HepG2 (cell line): Measurements from ENCODE around the gene DCC. TPM values are rescaled to one million over a fixed set of nuclear protein-coding genes. Genes with fewer than 3 reads are reported as not detected.

ENCODE experiments used
- ATAC-seq: fragments of 200-7000 bp; cut with Tn5 transposase; 3 replicates; pipeline ENCODE4 v1.9.1; 2020; ENCODE audit warnings: mild to moderate bottlenecking, moderate library complexity
- BruUV-seq: library from RNA; stranded (reverse); fragments of 400-500 nt; replicated peaks from 2 replicates; lab custom pipeline; 2021; lab: Mats Ljungman, UMichigan
- CTCF ChIA-PET: fragments of 300-600 bp; formaldehyde crosslinking; extraction: SDS; loops from one replicate; lab custom pipeline; 2021; ENCODE audit warnings: low total read pairs, inconsistent platforms, low intra/inter-chr PET ratio; lab: Yijun Ruan, JAX
- POLR2A ChIA-PET: fragments of 350-600 bp; sonication (Branson Sonifier 250); formaldehyde crosslinking; loops from one replicate; lab custom pipeline; 2020; ENCODE audit warnings: antibody characterized with exemption, inconsistent platforms; lab: Yijun Ruan, JAX
- DNase-seq: peaks from one replicate; pipeline ENCODE4 v3.0.0-alpha.2; 2015; ENCODE audit warnings: low spot score
- FAIRE-seq: peaks from 3 replicates; lab custom pipeline; 2011; peaks lifted over from hg19 to GRCh38; lab: Jason Lieb, UNC
- H2AFZ ChIP-seq: one replicate; pipeline ENCODE4 v1.6.1; 2011; ENCODE audit warnings: low read length, inconsistent platforms
- H3K27ac ChIP-seq: fragments of 300-600 bp; 3 replicates; pipeline ENCODE4 v1.8.0; 2011; ENCODE audit warnings: mixed run types, mild to moderate bottlenecking, mixed read lengths, low read length, inconsistent platforms; ENCODE audit not compliant: insufficient read depth; ENCODE audit errors: extremely low read length
- H3K27me3 ChIP-seq, 2 experiments: fragments of 200-600 bp in 1 of 2; 2 replicates in 1 of 2; 3 replicates in 1 of 2; pipeline versions ENCODE4 v1.6.0 to v1.8.0; 2011; ENCODE audit warnings: low read length in 2 of 2, mild to moderate bottlenecking in 2 of 2, moderate library complexity in 2 of 2, inconsistent platforms in 1 of 2; ENCODE audit not compliant: insufficient read depth in 2 of 2, control insufficient read depth in 1 of 2
- H3K36me3 ChIP-seq, 2 experiments: fragments of 200-600 bp in 1 of 2; replicated peaks in 1 of 2; 2 replicates in 1 of 2; 3 replicates in 1 of 2; pipeline versions ENCODE4 v1.5.1 to v1.8.0; 2011; ENCODE audit warnings: low read length in 2 of 2, inconsistent platforms in 1 of 2; ENCODE audit not compliant: insufficient read depth in 2 of 2, control insufficient read depth in 1 of 2
- H3K4me1 ChIP-seq: 2 replicates; pipeline ENCODE4 v1.5.1; 2012; ENCODE audit warnings: low read length, inconsistent platforms; ENCODE audit not compliant: insufficient read depth
- H3K4me2 ChIP-seq: 2 replicates; pipeline ENCODE4 v1.6.0; 2011; ENCODE audit warnings: low read depth, low read length, inconsistent platforms
- H3K4me3 ChIP-seq, 3 experiments: fragments of 200-600 bp in 1 of 3; sonication (generic), shearing (Covaris generic) in 1 of 3; replicated peaks in 1 of 3; 2 replicates each; pipeline ENCODE4 v1.5.1; 2011 to 2016; ENCODE audit warnings: low read length in 3 of 3, inconsistent platforms in 2 of 3, low read depth in 2 of 3, mild to moderate bottlenecking in 2 of 3, control low read depth in 1 of 3, mixed read lengths in 1 of 3; ENCODE audit not compliant: insufficient read depth in 1 of 3
- H3K79me2 ChIP-seq: one replicate; pipeline ENCODE4 v1.6.1; 2011; ENCODE audit warnings: low read length, inconsistent platforms; ENCODE audit not compliant: insufficient read depth
- H3K9ac ChIP-seq: 2 replicates; pipeline ENCODE4 v1.6.0; 2011; ENCODE audit warnings: mild to moderate bottlenecking, low read depth, low read length, inconsistent platforms; ENCODE audit not compliant: insufficient read depth
- H3K9me3 ChIP-seq: 2 replicates; pipeline ENCODE4 v1.5.1; 2012; ENCODE audit warnings: mild to moderate bottlenecking, low read length
- H4K20me1 ChIP-seq: 2 replicates; pipeline ENCODE4 v1.6.0; 2011; ENCODE audit warnings: inconsistent platforms, mild to moderate bottlenecking, low read length, moderate library complexity; ENCODE audit not compliant: insufficient read depth
- CCDC6 ChIP-seq: sonication (generic); formaldehyde crosslinking; IDR thresholded peaks from 2 replicates; pipeline ENCODE4 v1.8.1; 2022; ENCODE audit warnings: mild to moderate bottlenecking, missing genetic modification reagents, moderate library complexity
- KLF11 ChIP-seq: IDR thresholded peaks from 2 replicates; pipeline ENCODE4 v1.6.1; 2016; ENCODE audit warnings: missing compliant biosample characterization
- KLF12 ChIP-seq: sonication (generic); formaldehyde crosslinking; IDR thresholded peaks from 2 replicates; pipeline ENCODE4 v1.4.0; 2020; ENCODE audit warnings: missing genetic modification reagents, borderline replicate concordance
- MYNN ChIP-seq: sonication (generic); formaldehyde crosslinking; IDR thresholded peaks from 2 replicates; pipeline ENCODE4 v1.4.0; 2020; ENCODE audit warnings: mild to moderate bottlenecking, low read depth, missing genetic modification reagents
- NFE2 ChIP-seq: sonication (generic); formaldehyde crosslinking; IDR thresholded peaks from 2 replicates; pipeline ENCODE4 v1.4.0; 2020; ENCODE audit warnings: missing genetic modification reagents
- SOX13 ChIP-seq, 3 experiments: fragments of 450-650 bp in 1 of 3; sonication (generic) in 1 of 3; formaldehyde crosslinking in 1 of 3; IDR thresholded peaks in 2 of 3; conservative IDR thresholded peaks in 1 of 3; 2 replicates each; pipeline versions ENCODE4 v1.5.0 to v1.6.1; 2016 to 2020; ENCODE audit warnings: antibody characterized with exemption in 1 of 3, mild to moderate bottlenecking in 1 of 3, missing compliant biosample characterization in 1 of 3, missing genetic modification reagents in 1 of 3, moderate library complexity in 1 of 3
- SOX5 ChIP-seq: IDR thresholded peaks from 2 replicates; pipeline ENCODE4 v1.6.1; 2016; ENCODE audit warnings: borderline replicate concordance
- STAT6 ChIP-seq: sonication (generic); formaldehyde crosslinking; IDR thresholded peaks from 2 replicates; pipeline ENCODE4 v1.4.0; 2020; ENCODE audit warnings: missing genetic modification reagents, mild to moderate bottlenecking, borderline replicate concordance
- TBL1XR1 ChIP-seq: fragments of 150-350 bp; IDR thresholded peaks from 2 replicates; pipeline ENCODE4 v1.6.1; 2014; ENCODE audit warnings: borderline replicate concordance, low read length; ENCODE audit not compliant: partially characterized antibody
- ZFY ChIP-seq: sonication (generic); formaldehyde crosslinking; IDR thresholded peaks from 2 replicates; pipeline ENCODE4 v1.4.0; 2020; ENCODE audit warnings: missing genetic modification reagents
- WGBS: methylation state at CpG from one replicate; pipeline ENCODE4 v1.1.6; 2017; ENCODE audit warnings: low lambda C conversion rate; 5-methylcytosine and 5-hydroxymethylcytosine counted together
- in situ Hi-C: cut with HindIII; loops from 2 replicates; pipeline ENCODE4 v1.10.0; 2017; ENCODE audit warnings: low pct_unique_long_range_greater_than_20kb; ENCODE audit not compliant: extremely low pct_ligation_motif_present
- intact Hi-C: fragments of 100-400 bp; cut with micrococcal nuclease; formaldehyde crosslinking; loops from one replicate; pipeline ENCODE4 v1.10.0; 2022; ENCODE audit not compliant: unreplicated experiment
- polyA plus RNA-seq, 8 experiments: library from polyadenylated mRNA; depleted of rRNA in 3 of 8; stranded (reverse) in 7 of 8; unstranded in 1 of 8; fragments of >200 nt; fragmentation: Illumina TruSeq in 4 of 8; extraction: Trizol in 4 of 8; gene quantifications; 2 replicates each; pipeline versions ENCODE4 v1.2.1 to v1.2.3, GENCODE V29; 2011 to 2016; ENCODE audit warnings: low read depth in 4 of 8, missing spikeins in 1 of 8, mixed read lengths in 1 of 8; ENCODE audit not compliant: insufficient read depth in 1 of 8
- total RNA-seq, 5 experiments: library from RNA; depleted of rRNA; stranded (reverse); fragments of >200 nt; fragmentation: Illumina TruSeq; extraction: Trizol; gene quantifications; 2 replicates each; pipeline ENCODE4 v1.2.3, GENCODE V29; 2016; ENCODE audit warnings: low read depth in 1 of 5
- TF ChIP-seq, protein P1 (sequence below): IDR thresholded peaks from 2 replicates; pipeline ENCODE4 v1.6.1; 2016; ENCODE audit warnings: low read depth, missing genetic modification reagents, missing compliant biosample characterization
- TF ChIP-seq, protein P2 (sequence below): sonication (generic); formaldehyde crosslinking; IDR thresholded peaks from 2 replicates; pipeline ENCODE4 v1.8.0; 2022; ENCODE audit warnings: mild to moderate bottlenecking, missing genetic modification reagents; ENCODE audit not compliant: insufficient replicate concordance

Gene DCC
- total and polyA plus RNA-seq, 2 of the 13 experiments (the other 11 are each of a cell fraction or from before 2014, with no cell fraction given), result not detected

GRCh38 chr18:52341103-52341432, 1.1 kb downstream of the DCC start (continued):
- TF ChIP-seq STAT6 (CRISPR knock-in tag) (no peak), ZFY (CRISPR knock-in tag) (no peak), TBL1XR1 (no peak), KLF12 (CRISPR knock-in tag) (no peak)
- TF ChIP-seq, all 625 proteins: peak for 0

DNA sequence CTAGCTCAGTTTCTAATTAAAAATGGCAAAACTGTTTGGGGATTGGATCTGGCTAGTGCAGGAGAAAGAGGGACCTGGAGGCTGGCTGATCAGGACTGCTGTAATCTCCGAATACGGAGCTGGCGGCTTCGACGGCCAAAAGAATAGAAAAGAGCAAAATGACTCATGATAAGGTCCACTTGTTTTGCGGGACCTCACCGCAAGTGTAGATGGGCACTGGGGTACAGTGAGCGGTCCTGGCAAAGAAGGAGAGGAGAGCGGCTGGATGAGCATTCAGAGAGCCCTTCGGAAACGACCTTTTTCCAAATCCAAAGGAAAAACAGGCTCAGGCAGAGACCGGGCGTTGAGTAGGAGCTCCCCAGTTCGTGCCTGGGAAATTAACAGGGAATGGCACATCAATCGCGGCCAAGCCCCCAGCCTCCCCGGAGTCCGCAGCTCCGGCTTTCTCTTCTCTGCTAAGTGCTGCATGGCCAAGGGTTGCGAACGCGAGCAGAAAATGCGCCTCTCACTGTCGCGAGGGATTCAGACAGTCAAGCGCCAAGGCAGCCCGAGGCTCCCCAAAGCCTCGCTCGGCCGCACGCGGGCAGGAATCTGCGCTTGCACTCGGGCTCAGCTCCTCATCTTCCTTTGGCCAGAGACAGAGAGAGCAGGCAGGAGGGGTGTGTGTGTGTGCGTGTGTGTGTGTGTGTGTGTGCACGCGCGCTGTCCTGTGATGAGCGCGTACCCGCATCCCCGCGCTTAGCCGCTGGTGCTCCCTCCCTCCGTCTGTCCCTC, 1.8 kb downstream of the DCC start:
- Histone ChIP-seq H3K9ac (no peak overlapping the region), H3K36me3 (no peaks in the 10 kb centered on the region), H4K20me1 (no peaks in the 10 kb centered on the region), H3K27me3 (peaks cover 0 to 18% of the 10 kb centered on the region in 2 experiments; a peak in 2 of 5 replicates), H2AFZ (no peak overlapping the region), H3K4me3 (no peak overlapping the region), H3K27ac (no peak overlapping the region), H3K4me2 (no peak overlapping the region), H3K79me2 (no peaks in the 10 kb centered on the region), H3K4me1 (no peaks in the 10 kb centered on the region), H3K9me3 (no peaks in the 10 kb centered on the region)
- CTCF ChIA-PET, result no interaction called here
- POLR2A ChIA-PET, result no interaction called here
- no TSS peak for BruUV-seq
- intact Hi-C loops, result loop anchor here (10.0 kb wide), 1 partner anchor 353 kb away; no protein-coding TSS in a partner anchor
- DNase-seq, result no peak
- in situ Hi-C loops, result no loop called here
- 26% methylated on average over 20 of the region's 45 CpGs for WGBS
- ATAC-seq, result no peak
- FAIRE-seq, result no peak
- TF ChIP-seq KLF11 (CRISPR knock-in tag), result no peak
- TF ChIP-seq NFE2 (CRISPR knock-in tag), result no peak
- TF ChIP-seq MYNN, result no peak
- TF ChIP-seq, protein P1, sequence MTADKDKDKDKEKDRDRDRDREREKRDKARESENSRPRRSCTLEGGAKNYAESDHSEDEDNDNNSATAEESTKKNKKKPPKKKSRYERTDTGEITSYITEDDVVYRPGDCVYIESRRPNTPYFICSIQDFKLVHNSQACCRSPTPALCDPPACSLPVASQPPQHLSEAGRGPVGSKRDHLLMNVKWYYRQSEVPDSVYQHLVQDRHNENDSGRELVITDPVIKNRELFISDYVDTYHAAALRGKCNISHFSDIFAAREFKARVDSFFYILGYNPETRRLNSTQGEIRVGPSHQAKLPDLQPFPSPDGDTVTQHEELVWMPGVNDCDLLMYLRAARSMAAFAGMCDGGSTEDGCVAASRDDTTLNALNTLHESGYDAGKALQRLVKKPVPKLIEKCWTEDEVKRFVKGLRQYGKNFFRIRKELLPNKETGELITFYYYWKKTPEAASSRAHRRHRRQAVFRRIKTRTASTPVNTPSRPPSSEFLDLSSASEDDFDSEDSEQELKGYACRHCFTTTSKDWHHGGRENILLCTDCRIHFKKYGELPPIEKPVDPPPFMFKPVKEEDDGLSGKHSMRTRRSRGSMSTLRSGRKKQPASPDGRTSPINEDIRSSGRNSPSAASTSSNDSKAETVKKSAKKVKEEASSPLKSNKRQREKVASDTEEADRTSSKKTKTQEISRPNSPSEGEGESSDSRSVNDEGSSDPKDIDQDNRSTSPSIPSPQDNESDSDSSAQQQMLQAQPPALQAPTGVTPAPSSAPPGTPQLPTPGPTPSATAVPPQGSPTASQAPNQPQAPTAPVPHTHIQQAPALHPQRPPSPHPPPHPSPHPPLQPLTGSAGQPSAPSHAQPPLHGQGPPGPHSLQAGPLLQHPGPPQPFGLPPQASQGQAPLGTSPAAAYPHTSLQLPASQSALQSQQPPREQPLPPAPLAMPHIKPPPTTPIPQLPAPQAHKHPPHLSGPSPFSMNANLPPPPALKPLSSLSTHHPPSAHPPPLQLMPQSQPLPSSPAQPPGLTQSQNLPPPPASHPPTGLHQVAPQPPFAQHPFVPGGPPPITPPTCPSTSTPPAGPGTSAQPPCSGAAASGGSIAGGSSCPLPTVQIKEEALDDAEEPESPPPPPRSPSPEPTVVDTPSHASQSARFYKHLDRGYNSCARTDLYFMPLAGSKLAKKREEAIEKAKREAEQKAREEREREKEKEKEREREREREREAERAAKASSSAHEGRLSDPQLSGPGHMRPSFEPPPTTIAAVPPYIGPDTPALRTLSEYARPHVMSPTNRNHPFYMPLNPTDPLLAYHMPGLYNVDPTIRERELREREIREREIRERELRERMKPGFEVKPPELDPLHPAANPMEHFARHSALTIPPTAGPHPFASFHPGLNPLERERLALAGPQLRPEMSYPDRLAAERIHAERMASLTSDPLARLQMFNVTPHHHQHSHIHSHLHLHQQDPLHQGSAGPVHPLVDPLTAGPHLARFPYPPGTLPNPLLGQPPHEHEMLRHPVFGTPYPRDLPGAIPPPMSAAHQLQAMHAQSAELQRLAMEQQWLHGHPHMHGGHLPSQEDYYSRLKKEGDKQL, result no peak
- no peak for TF ChIP-seq SOX13 (IDR thresholded peaks at IDR 0.05)
- no peak for TF ChIP-seq SOX13 (CRISPR knock-in tag; conservative IDR thresholded peaks at IDR 0.05 in 1 of 2, IDR thresholded peaks at IDR 0.05 in 1 of 2)
- TF ChIP-seq, protein P2, sequence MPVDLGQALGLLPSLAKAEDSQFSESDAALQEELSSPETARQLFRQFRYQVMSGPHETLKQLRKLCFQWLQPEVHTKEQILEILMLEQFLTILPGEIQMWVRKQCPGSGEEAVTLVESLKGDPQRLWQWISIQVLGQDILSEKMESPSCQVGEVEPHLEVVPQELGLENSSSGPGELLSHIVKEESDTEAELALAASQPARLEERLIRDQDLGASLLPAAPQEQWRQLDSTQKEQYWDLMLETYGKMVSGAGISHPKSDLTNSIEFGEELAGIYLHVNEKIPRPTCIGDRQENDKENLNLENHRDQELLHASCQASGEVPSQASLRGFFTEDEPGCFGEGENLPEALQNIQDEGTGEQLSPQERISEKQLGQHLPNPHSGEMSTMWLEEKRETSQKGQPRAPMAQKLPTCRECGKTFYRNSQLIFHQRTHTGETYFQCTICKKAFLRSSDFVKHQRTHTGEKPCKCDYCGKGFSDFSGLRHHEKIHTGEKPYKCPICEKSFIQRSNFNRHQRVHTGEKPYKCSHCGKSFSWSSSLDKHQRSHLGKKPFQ (CRISPR knock-in tag), result no peak
- no peak for TF ChIP-seq CCDC6 (CRISPR knock-in tag)
- no peak for TF ChIP-seq SOX5 (CRISPR knock-in tag)
